Hepatic stellate cell (primary cell): ENCODE results near the gene POLQ.
"Not testable (repeated sequence)": the region's sequence is repeated elsewhere in the genome, so short reads cannot be mapped to it uniquely, and the experiment has no call there.

Experiments
- DNase-seq: peaks from one replicate; pipeline ENCODE4 v3.0.0; 2011; ENCODE audit warnings: low spot score

Gene POLQ

DNA sequence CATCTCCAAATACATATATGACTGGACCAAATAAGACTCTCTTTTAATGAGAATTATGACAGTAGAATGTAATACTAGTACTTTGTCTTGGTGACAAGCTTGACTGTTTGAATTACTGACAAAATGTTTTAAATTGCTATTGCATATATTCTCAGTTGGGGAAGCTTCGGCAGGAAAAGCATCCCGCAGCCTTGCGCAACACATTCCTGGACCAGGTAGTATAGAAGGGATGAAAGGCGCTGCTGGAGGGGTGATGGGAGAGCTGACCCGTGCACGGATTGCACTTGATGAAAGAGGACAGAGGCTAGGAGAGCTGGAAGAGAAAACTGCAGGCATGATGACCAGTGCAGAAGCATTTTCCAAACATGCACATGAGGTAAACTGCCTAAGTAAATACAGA, 127.6 kb downstream of the POLQ start:
- DNase-seq, result no peak

DNA sequence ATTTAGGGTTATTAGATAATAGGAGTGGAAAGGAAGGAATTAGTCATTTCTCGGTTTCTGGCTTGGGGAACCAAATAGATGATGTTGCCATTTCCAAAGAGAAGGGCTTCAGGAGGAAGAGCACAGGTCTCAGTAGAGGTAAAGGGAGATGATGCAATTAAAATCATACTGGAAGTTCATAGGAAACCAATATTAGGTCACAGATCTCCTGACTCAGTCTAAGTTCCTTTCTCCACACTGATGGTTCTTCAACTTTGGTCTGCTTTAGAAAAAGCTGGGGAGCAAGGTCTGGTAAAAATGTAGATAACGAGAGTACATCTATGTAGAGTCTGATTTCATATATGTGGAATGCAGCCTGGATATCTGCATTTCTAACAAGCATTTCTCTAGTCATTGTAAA, 130.9 kb downstream of the POLQ start:
- no peak for DNase-seq

DNA sequence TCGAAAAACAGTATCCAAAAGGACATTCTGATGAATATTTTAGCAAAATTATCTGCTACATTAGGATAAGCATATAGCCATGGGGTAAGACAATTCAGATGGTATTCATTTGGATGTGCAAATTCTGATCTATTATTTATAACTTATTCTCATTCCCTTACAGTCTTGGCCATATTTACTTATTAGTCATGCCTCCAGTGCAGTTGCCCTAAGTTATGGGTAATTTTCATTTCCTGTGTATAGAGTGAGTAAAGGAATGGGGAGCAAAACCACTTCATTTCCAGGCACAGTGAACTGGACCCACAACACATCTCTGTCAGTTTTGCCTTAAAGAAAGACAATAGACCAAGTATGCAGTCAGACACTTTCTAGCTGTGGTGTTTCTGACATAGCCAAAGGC, 134.3 kb downstream of the POLQ start:
- DNase-seq, result no peak

DNA sequence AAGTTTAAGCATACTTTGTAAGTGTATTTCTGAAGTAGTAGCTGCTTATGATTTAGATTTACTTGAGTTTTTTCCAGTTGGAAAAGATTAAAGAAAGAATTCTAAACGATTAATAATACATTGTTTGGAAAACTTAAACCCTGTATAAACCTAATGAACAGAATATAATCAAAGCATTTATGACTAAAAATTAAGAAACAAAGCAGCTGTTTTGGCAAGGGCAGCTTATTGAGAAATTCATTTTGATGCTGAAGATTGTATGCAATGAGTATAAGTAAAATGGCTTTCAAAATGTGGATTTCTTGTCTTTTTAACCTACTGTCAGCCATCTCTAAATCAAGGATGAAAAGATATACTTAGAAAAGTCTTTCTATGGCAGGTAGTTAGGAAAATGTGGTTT, 140.2 kb downstream of the POLQ start:
- DNase-seq, result no peak

DNA sequence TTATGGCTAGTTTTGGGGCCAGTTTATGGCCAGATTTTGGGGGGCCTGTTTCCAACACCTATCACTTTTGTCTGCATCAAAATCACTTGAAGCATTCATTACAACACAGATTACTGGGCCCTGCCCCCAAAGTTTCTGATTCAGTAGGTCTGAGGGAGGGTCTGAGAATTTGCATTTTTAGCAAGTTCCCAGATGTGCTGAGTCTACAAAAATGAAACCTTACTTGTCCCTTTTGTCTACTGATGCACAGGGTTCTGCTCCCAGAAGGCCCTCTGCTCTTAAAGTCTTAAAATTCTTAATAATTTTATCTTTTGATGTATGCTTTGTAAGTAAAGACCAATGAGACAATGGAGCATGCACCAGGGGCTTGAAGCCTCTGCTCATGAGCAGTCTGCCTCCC, 146.0 kb downstream of the POLQ start:
- no peak for DNase-seq

DNA sequence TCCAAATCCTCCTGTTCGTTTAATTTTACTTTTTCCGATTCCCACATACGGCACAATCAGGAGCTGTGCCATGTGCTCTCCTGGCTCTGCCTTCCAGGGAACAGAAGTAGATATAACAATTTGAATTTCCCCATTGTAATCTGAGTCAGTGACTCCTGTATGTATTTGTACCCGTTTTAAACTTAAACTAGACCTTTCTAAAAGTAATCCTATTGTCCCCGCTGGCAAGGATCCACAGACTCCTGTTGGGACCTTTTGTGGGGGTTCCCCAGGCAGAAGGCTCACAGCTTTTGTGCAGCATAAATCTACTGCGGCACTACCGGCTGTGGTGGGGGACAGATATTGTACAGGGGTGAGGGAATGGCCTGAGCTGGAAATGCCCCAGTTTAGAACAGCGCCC, 147.7 kb downstream of the POLQ start:
- not testable (repeated sequence) for DNase-seq

DNA sequence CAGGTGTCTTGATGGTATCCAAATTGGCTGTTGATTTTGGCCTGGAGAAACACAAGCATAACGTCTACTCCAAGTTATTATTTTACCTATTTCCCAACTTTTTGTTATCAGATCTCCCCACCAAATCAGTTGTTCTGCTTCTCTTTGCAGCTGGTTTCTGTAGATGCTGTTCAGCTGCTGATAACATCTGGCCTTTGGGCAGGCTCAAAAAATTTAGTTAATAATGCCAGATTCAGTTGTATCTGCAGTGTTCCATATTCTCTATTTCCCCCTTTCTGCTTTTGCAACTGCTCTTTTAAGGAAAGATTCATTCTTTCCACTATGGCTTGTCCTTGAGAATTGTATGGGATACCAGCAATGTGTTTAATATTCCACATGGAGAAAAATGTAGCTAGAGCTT, 149.8 kb downstream of the POLQ start:
- DNase-seq, result not testable (repeated sequence)

DNA sequence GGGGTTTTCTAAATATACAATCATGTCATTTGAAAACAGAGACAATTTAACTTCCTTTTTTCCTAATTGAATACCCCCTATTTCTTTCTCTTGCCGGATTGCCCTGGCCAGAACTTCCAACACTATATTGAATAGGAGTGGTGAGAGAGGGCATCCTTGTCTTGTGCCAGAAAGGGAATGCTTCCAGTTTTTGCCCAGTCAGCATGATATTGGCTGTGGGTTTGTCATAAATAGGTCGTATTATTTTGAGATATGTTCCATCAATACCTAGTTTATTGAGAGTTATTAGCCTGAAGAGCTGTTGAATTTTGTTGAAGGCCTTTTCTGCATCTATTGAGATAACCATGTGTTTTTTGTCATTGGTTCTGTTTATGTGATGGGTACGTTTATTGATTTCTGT, 157.5 kb downstream of the POLQ start:
- not testable (repeated sequence) for DNase-seq
